ENCODE measurements around the gene TEKT3. TPM values are rescaled to one million over a fixed set of nuclear protein-coding genes. Genes with fewer than 3 reads are reported as not detected.

The TEKT3 gene
- total and polyA plus RNA-seq, 11 donors: 0.06 to 1.0 (median 0.50) TPM; not detected in 3

- peak overlapping the region in 4 of 12 donors; percentile 1 to 27 (median 18) for H3K27ac ChIP-seq
- no peak for ATAC-seq
Observed at GRCh38 chr17:15267996-15268395, 73.4 kb downstream of the TEKT3 start.

GRCh38 chr17:15266325-15267125 lies 74.9 kb downstream of the TEKT3 start:
- Histone ChIP-seq H3K4me1 (peaks cover 3 to 45% (median 24%) of the 10 kb centered on the region in 12 donors), H3K27ac (peak overlapping the region in 2 of 12 donors; percentile 11 to 12), H3K9me3 (no peaks in the 10 kb centered on the region), H3K36me3 (no peaks in the 10 kb centered on the region), H3K4me3 (no peak overlapping the region), H3K27me3 (peaks cover 0 to 28% (median 0%) of the 10 kb centered on the region in 9 donors)
- ATAC-seq: no peak
- 76 to 81% (median 80%) methylated on average over 13 of the region's 13 CpGs for WGBS, 4 donors
- intact Hi-C loops (cut with DNase I): loop anchor here in 3 of 10 donors (5.0 to 10.0 kb wide), 3 partner anchors 56 to 168 kb away; partner anchors contain the start of gene TEKT3 (in 2 of the 3)
- TF ChIP-seq POLR2A (IDR thresholded peaks at IDR 0.05) (no peak), CTCF (IDR thresholded peaks at IDR 0.05) (no peak)
- no peak for DNase-seq

More at GRCh38 chr17:15267996-15268395, 73.4 kb downstream of the TEKT3 start:
- intact Hi-C loops (cut with DNase I): loop anchor here in 3 of 10 donors (5.0 to 10.0 kb wide), 3 partner anchors 54 to 167 kb away; partner anchors contain the start of gene TEKT3 (in 2 of the 3)
- Histone ChIP-seq H3K4me3 (no peak overlapping the region), H3K9me3 (no peaks in the 10 kb centered on the region), H3K27me3 (peaks cover 0 to 16% (median 0%) of the 10 kb centered on the region in 9 donors), H3K36me3 (no peaks in the 10 kb centered on the region), H3K4me1 (peaks cover 3 to 50% (median 24%) of the 10 kb centered on the region in 12 donors)
- no peak for TF ChIP-seq POLR2A (IDR thresholded peaks at IDR 0.05)
- no peak for TF ChIP-seq CTCF (IDR thresholded peaks at IDR 0.05)
- 68 to 72% (median 71%) methylated on average over 3 of the region's 3 CpGs for WGBS, 4 donors
- no peak for DNase-seq

- WGBS, 4 donors: 32 to 44% (median 40%) methylated on average over 6 of the region's 6 CpGs
- Histone ChIP-seq H3K27ac (peak within 1 kb of the TSS in 11 of 12 donors; percentile 60 to 99 (median 97)), H3K4me1 (peaks cover 3 to 44% (median 19%) of the 10 kb centered on the region in 12 donors), H3K4me3 (peak within 1 kb of the TSS; percentile 26 to 91 (median 74)), H3K9me3 (no peaks in the 10 kb centered on the region), H3K27me3 (peaks cover 0 to 30% (median 0%) of the 10 kb centered on the region in 9 donors), H3K36me3 (no peaks in the 10 kb centered on the region)
- ATAC-seq (peak in 2 of 4 donors; percentile 5 to 9), DNase-seq (peak in 4 of 5 donors; percentile 63 to 76 (median 69))
- intact Hi-C loops (cut with DNase I): loop anchor here in 3 of 10 donors (5.0 to 10.0 kb wide), 3 partner anchors 57 to 170 kb away; partner anchors contain the start of gene TEKT3 (in 2 of the 3)
- TF ChIP-seq POLR2A (IDR thresholded peaks at IDR 0.05) (peak in 1 of 2 donors; percentile 51), CTCF (IDR thresholded peaks at IDR 0.05) (peak in 3 of 12 donors; percentile 8 to 21 (median 19))
Observed at GRCh38 chr17:15265131-15265530, 76.3 kb downstream of the TEKT3 start, which contains the start of gene PMP22. Gene PMP22 (minus strand): TSS chr17:15265326. CDS start chr17:15260727, 4,599 bp downstream.

Measured in heart left ventricle (tissue), 16 donors.